GDM1 (cell line): ENCODE data around the gene DAB1.

Source experiments
- DNase-seq: peaks from one replicate; lab custom pipeline; 2025; lab: John Stamatoyannopoulos, UW

DAB1 gene

DNA sequence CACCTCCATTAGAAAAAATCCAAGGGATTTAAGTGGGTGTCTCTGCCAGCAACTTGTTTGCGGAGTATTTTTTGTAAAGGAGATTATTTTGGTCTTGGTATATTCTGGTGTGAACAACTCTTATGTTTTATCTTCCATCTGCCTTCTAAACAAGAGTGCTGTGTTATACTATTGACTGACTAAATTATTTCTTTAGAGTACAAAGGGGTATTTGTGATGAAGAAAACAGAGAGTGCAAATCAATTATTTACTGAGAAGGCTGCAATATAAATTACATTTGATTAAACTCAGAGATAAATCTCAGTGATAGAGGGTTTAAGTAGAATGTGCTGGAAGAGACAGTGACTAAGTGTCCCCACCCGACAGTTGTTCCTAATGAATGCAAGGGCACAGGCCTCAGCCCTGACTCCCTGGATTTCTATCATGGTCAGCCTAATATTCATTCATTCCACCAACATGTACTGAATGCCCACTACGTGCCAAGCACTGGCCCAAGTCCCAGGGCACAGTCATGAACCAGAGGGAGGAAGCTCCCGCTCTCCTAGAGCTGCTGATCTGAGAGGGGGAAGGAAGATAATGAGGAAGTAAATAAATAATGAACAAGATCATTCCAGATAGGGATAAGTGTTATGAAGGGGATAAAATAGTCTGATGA is 261.1 kb downstream of the DAB1 start:
- no peak for DNase-seq

DNA sequence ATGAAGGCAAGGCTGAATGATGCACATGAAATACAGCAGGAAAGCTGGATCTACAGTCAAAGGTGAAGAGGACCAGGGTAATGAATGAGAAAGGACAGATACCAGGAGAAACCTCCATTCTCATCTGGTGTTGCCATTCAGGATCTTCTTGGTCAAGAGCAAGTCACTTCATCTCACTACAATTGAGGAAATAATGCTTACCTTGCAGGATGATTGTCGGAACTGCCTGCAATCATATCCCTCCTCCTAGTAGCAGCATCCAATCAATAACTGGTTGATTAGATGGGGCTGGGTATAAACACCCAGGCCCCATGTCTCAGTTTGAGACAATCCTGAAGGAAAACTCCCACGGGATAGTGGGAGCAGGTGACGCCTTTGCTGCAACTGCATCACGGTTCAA is 263.3 kb downstream of the DAB1 start:
- DNase-seq: no peak

GRCh38 chr1:57158604-57158998 is 265.3 kb downstream of the DAB1 start:
- DNase-seq: no peak

DNA sequence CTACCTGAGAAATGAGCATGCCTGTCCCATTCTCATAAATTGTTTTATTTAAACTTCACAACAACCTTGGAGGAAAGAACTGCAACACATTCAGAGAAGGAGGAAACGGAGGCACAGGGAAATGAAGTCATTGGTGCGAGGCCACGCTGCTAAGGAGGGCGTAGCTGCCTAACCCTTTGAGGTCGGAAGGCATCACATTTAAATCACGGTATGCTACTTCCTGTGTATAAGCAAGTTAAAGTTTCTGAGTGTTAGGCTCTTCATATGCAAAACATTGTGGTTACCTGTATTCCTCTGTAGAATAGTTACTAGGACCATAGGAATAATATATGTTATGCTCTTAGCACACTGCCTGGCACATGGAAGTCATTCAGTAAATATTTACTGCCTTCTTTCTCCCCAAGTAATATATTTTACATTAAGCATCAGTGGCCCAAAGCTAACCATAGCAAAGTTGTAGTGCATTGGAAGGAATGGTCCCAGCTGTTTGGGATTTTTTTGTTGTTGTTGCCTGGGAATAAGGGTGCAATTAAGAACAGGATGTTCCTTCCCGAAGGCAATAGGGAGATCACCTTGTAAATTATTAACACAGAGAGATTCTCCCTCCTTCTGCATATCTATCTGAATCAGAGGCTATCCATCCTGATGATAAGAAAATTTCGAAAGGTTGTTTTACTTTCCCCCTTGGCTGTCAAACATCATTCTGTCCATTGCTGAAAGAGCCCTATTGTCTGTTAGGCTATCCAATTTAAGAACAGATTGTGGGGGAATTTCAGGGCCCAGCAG is 265.8 kb downstream of the DAB1 start:
- no peak for DNase-seq

DNA sequence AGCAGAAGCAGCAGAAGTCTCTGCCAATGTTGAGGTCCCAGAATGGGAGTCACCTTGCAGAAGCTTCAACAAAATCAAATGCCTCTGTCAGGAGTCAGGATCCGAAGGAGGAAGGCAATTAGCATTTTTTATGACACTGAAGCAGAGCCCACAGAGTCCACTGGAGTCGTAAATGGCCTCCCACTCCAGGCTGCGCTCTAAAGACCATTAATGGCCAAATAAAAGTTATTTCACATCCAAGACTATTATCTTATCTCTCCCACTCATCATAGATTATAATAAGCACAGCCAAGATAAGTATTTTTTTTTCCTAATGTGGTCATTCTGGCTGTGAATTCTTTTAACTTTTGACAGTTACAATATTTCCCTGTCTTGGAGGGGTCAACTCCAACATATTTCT is 267.0 kb downstream of the DAB1 start:
- no peak for DNase-seq

- no peak for DNase-seq
Observed at GRCh38 chr1:57146100-57146499, 277.8 kb downstream of the DAB1 start.

GRCh38 chr1:57142999-57143398 is 280.9 kb downstream of the DAB1 start:
- no peak for DNase-seq

GRCh38 chr1:57142169-57142568 is 281.7 kb downstream of the DAB1 start:
- DNase-seq: no peak

DNA sequence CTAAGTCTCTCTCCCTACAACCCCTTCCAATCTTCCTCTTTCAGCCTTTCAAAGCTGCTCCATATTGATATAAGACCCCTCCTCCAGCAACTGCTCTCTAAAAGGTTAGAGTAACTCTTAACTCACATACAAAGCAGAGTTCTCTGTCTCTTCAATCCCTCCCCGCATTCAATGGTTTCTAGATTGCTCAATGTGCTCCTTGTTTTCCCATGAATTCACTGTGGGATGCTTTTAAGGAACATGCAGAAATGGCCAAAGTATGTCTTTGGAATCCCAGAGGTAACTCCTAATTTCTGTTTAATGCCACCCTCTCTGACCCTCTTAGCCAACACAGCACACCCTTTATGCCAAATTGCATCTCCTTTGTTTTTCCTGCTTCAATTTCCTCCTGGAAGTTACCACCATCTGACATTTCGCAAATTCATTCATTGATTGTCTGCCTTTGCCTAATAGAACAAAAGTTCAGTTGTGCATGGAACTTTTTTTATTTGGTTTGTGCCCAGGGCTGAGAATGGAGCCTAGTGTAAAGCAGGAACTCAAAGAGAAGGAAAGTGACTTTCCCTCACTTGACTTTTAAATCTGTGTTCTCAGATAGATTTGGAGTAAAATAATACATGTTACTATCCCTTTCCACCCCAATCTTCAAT is 285.3 kb downstream of the DAB1 start:
- DNase-seq: no peak

- no peak for DNase-seq
Observed at GRCh38 chr1:57137980-57138379, 285.9 kb downstream of the DAB1 start.

DNA sequence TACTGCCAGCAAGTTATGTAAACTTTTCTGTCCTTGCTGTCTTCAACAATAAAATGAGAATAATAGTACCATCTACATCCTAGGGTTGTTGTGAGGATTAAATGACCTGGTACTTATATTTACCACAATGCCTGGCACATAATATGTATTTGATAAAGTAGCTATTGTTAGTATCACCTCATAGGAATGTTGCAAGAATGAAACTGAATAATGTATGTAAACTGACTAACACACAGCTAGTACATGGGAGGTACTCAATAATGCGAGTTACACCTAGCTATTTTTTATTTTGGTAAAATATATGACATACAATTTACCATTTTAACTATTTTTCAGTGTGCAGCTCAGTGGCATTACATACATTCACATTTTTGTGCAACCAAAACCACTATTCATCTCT is 289.1 kb downstream of the DAB1 start:
- DNase-seq: no peak

DNA sequence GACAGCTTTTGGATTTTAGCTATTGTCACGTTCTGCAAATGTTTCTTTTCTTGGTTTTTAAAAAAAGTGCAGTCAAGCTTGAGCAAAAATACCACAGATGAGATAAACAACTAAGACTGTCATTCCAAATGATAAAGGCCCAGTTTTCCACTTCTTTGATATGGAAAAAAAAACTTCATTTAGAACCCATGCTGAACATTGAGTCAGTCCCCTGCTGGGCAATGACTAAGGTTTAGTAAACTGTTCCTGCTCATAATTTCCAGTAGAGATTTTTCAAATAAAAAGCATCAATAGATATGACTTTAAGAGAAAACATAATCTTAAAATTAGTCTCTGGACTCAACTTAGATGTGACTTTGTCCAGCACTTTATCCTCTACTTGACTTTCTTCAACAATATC is 290.2 kb downstream of the DAB1 start:
- no peak for DNase-seq

GRCh38 chr1:57132993-57133622 is 290.8 kb downstream of the DAB1 start:
- DNase-seq: no peak

- DNase-seq: no peak
Observed at GRCh38 chr1:57131701-57132394, 292.0 kb downstream of the DAB1 start.

- DNase-seq: no peak
Observed at GRCh38 chr1:57131257-57131656, 292.6 kb downstream of the DAB1 start.

DNA sequence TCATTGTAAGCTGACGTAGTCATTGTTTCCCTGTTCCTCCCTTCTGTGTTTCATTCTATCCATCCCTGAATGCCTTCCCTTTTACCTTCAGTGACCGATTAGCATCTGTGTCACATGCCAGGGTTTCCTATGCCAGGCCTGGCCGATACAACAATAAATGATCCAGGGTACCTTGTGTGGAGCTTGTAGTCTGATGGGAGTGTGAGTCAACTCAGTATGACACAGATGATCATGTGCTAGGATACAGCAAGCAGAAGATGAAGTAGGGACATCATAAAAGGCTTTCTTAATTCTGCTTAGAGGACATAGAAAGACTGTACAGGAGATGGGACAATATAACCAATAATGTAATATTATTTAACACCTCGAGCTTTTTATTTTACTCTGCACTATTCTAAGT is 294.0 kb downstream of the DAB1 start:
- DNase-seq: no peak

DNA sequence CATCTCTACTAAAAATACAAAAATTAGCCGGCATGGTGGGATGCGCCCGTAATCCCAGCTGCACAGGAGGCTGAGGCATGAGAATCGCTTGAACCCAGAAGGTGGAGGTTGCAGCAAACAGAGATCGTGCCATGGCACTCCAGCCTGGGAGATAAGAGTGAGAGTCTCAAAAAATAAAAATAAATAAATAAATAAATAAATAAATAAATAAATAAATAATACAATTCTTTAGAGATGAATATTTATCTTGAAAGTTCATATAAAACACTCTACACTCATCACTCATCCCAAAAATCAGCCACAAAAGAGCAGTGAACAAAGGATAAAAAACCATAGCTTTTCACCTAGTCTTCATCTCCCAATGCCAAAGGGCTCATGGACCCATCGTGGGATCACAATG is 295.9 kb downstream of the DAB1 start:
- DNase-seq: no peak

DNA sequence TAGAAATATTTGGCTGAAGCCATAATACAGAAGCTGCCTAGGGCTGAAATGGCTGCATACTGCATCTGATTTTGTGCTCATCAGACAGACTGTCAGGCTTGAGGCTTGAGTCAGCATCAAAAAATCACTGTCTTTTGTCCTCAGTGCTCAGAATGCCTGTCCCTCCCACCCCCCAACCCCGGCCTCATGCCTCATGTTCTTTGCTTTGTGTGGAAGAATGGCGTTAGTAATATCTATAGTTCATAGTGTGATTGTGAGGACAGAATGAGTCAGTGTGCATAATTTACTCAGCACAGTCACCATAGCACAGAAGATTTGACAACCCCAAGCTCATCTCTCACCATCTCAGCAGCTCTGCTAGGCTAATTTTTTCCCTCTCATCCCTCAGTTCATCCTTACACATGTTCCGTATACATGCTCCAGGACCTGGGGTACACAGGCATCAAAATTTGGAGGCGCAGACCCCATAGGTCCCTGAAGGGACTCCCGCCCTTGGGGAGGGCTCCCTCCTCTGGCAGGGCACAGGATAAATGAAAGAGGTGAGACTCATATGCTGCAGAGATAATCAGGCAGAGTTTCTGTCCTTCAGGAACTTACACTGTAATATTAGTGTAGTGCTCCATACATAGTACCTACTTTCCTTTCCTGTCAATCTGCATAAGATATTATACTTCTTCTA is 299.0 kb downstream of the DAB1 start:
- no peak for DNase-seq

GRCh38 chr1:57124170-57124569 is 299.7 kb downstream of the DAB1 start:
- DNase-seq: no peak

- no peak for DNase-seq
Observed at GRCh38 chr1:57122031-57122430, 301.8 kb downstream of the DAB1 start.

GRCh38 chr1:57118948-57119603 is 304.8 kb downstream of the DAB1 start:
- DNase-seq: no peak
